GM19025 (cell line): ENCODE data around the gene EGFL8.
"Not testable (repeated sequence)": the region's sequence is repeated elsewhere in the genome, so short reads cannot be mapped to it uniquely, and the experiment has no call there.

Experiments used
- ATAC-seq: cut with Tn5 transposase; IDR thresholded peaks from one replicate; pipeline ENCODE4 v1.9.1; 2021; ENCODE audit warnings: mild to moderate bottlenecking, low read depth, moderate library complexity; ENCODE audit not compliant: unreplicated experiment

EGFL8 gene

GRCh38 chr6:32193096-32193495 lies 28.7 kb downstream of the EGFL8 start:
- not testable (repeated sequence) for ATAC-seq

GRCh38 chr6:32194388-32194787 lies 30.0 kb downstream of the EGFL8 start:
- ATAC-seq, result no peak

GRCh38 chr6:32194825-32195651 lies 30.6 kb downstream of the EGFL8 start:
- no peak for ATAC-seq

- ATAC-seq, result peak; percentile 68
Observed at GRCh38 chr6:32195652-32195901, 31.2 kb downstream of the EGFL8 start.

GRCh38 chr6:32195902-32196681 lies 31.7 kb downstream of the EGFL8 start:
- peak; percentile 86 for ATAC-seq

GRCh38 chr6:32196682-32197616 lies 32.6 kb downstream of the EGFL8 start:
- ATAC-seq, result no peak

- no peak for ATAC-seq
Observed at GRCh38 chr6:32198345-32198696, 33.9 kb downstream of the EGFL8 start.

GRCh38 chr6:32198866-32199265 lies 34.5 kb downstream of the EGFL8 start:
- no peak for ATAC-seq

GRCh38 chr6:32200711-32201475 lies 36.5 kb downstream of the EGFL8 start:
- ATAC-seq, result no peak

- ATAC-seq, result no peak
Observed at GRCh38 chr6:32202186-32202585, 37.8 kb downstream of the EGFL8 start.

- ATAC-seq, result no peak
Observed at GRCh38 chr6:32203426-32204267, 39.3 kb downstream of the EGFL8 start.

- no peak for ATAC-seq
Observed at GRCh38 chr6:32204268-32204715, 39.9 kb downstream of the EGFL8 start.

GRCh38 chr6:32208996-32209395 lies 44.6 kb downstream of the EGFL8 start:
- no peak for ATAC-seq

GRCh38 chr6:32210191-32210601 lies 45.8 kb downstream of the EGFL8 start:
- ATAC-seq, result no peak

GRCh38 chr6:32211432-32211831 lies 47.0 kb downstream of the EGFL8 start:
- not testable (repeated sequence) for ATAC-seq

GRCh38 chr6:32212076-32212760 lies 47.8 kb downstream of the EGFL8 start:
- ATAC-seq, result no peak

GRCh38 chr6:32213649-32214048 lies 49.3 kb downstream of the EGFL8 start:
- no peak for ATAC-seq

- ATAC-seq, result no peak
Observed at GRCh38 chr6:32214126-32214525, 49.7 kb downstream of the EGFL8 start.

- no peak for ATAC-seq
Observed at GRCh38 chr6:32215617-32216016, 51.2 kb downstream of the EGFL8 start.
